Measurements from ENCODE around the gene MLC1.
A peak's percentile ranks its signal among the peaks of the same experiment; 100 is the strongest.

Gene MLC1

GRCh38 chr22:50104141-50104544 is 18.9 kb upstream of the MLC1 start:
- DNase-seq (ENCODE audit: low read depth): peak; percentile 17
- no peak overlapping the region for H3K4me3 ChIP-seq (ENCODE audit: low read depth, low read length)

GRCh38 chr22:50102946-50103345 is 17.7 kb upstream of the MLC1 start:
- no peak overlapping the region for H3K4me3 ChIP-seq (ENCODE audit: low read depth, low read length)
- no peak for TF ChIP-seq CTCF (IDR thresholded peaks at IDR 0.05; ENCODE audit: insufficient read depth, low read depth, low read length, missing control alignments)
- peak; percentile 41 for DNase-seq (ENCODE audit: low read depth)

More at GRCh38 chr22:50104141-50104544, 18.9 kb upstream of the MLC1 start:
- no peak for TF ChIP-seq CTCF (IDR thresholded peaks at IDR 0.05; ENCODE audit: insufficient read depth, low read depth, low read length, missing control alignments)

- no peak overlapping the region for H3K4me3 ChIP-seq (ENCODE audit: low read depth, low read length)
- DNase-seq (ENCODE audit: low read depth): peak; percentile 52
- no peak for TF ChIP-seq CTCF (IDR thresholded peaks at IDR 0.05; ENCODE audit: insufficient read depth, low read depth, low read length, missing control alignments)
Observed at GRCh38 chr22:50101870-50102565, 16.8 kb upstream of the MLC1 start.

GRCh38 chr22:50098052-50098451 is 12.8 kb upstream of the MLC1 start:
- no peak for DNase-seq (ENCODE audit: low read depth)
- no peak for TF ChIP-seq CTCF (IDR thresholded peaks at IDR 0.05; ENCODE audit: insufficient read depth, low read depth, low read length, missing control alignments)
- H3K4me3 ChIP-seq (ENCODE audit: low read depth, low read length): no peak overlapping the region

- no peak overlapping the region for H3K4me3 ChIP-seq (ENCODE audit: low read depth, low read length)
- TF ChIP-seq CTCF (IDR thresholded peaks at IDR 0.05; ENCODE audit: insufficient read depth, low read depth, low read length, missing control alignments): no peak
- DNase-seq (ENCODE audit: low read depth): no peak
Observed at GRCh38 chr22:50092342-50092741, 7.1 kb upstream of the MLC1 start.

- DNase-seq (ENCODE audit: low read depth): no peak
- no peak for TF ChIP-seq CTCF (IDR thresholded peaks at IDR 0.05; ENCODE audit: insufficient read depth, low read depth, low read length, missing control alignments)
- no peak overlapping the region for H3K4me3 ChIP-seq (ENCODE audit: low read depth, low read length)
Observed at GRCh38 chr22:50091092-50091768, 6.0 kb upstream of the MLC1 start.

GRCh38 chr22:50090412-50090714 is 5.1 kb upstream of the MLC1 start:
- no peak for DNase-seq (ENCODE audit: low read depth)
- no peak overlapping the region for H3K4me3 ChIP-seq (ENCODE audit: low read depth, low read length)
- no peak for TF ChIP-seq CTCF (IDR thresholded peaks at IDR 0.05; ENCODE audit: insufficient read depth, low read depth, low read length, missing control alignments)
